22Rv1 (cell line): ENCODE data around the gene UBE4B.
"Not testable (repeated sequence)": the region's sequence is repeated elsewhere in the genome, so short reads cannot be mapped to it uniquely, and the experiment has no call there.

Experiments
- H3K27ac ChIP-seq: fragments of 450-650 bp; 2 replicates; pipeline ENCODE4 v1.5.1; 2017
- CTCF ChIP-seq: fragments of 450-650 bp; IDR thresholded peaks from 2 replicates; pipeline ENCODE4 v1.5.1; 2017; ENCODE audit warnings: mild to moderate bottlenecking
- ZFX ChIP-seq: fragments of 450-650 bp; IDR thresholded peaks from 2 replicates; pipeline ENCODE4 v1.6.1; 2017; ENCODE audit warnings: antibody characterized with exemption, borderline replicate concordance

The UBE4B gene

GRCh38 chr1:10189659-10190058, 156.9 kb downstream of the UBE4B start:
- TF ChIP-seq ZFX: no peak
- H3K27ac ChIP-seq: no peak overlapping the region

GRCh38 chr1:10192263-10192662, 159.5 kb downstream of the UBE4B start:
- TF ChIP-seq ZFX: no peak
- no peak for TF ChIP-seq CTCF
- H3K27ac ChIP-seq: no peak overlapping the region

GRCh38 chr1:10193288-10193687, 160.5 kb downstream of the UBE4B start:
- TF ChIP-seq ZFX (no peak), CTCF (no peak)
- no peak overlapping the region for H3K27ac ChIP-seq

GRCh38 chr1:10195570-10195969, 162.8 kb downstream of the UBE4B start:
- TF ChIP-seq ZFX (no peak), CTCF (no peak)
- no peak overlapping the region for H3K27ac ChIP-seq

GRCh38 chr1:10196976-10197375, 164.2 kb downstream of the UBE4B start:
- H3K27ac ChIP-seq: no peak overlapping the region
- TF ChIP-seq ZFX (no peak), CTCF (no peak)

GRCh38 chr1:10200620-10201019, 167.9 kb downstream of the UBE4B start:
- TF ChIP-seq CTCF (no peak), ZFX (no peak)
- no peak overlapping the region for H3K27ac ChIP-seq

- no peak overlapping the region for H3K27ac ChIP-seq
- no peak for TF ChIP-seq ZFX
- TF ChIP-seq CTCF: no peak
Observed at GRCh38 chr1:10204003-10204642, 171.4 kb downstream of the UBE4B start.

GRCh38 chr1:10205206-10205605, 172.4 kb downstream of the UBE4B start:
- H3K27ac ChIP-seq: not testable (repeated sequence)

- no peak for TF ChIP-seq ZFX
- no peak for TF ChIP-seq CTCF
- H3K27ac ChIP-seq: no peak overlapping the region
Observed at GRCh38 chr1:10207810-10208209, 175.1 kb downstream of the UBE4B start.
